B cell (primary cell): ENCODE measurements around the gene SYT6. TPM values are rescaled to one million over a fixed set of nuclear protein-coding genes. Genes with fewer than 3 reads are reported as not detected.

Experiments used
- ATAC-seq: fragments of 200-7000 bp; cut with Tn5 transposase; one replicate; pipeline ENCODE4 v1.10.0; 2021; ENCODE audit warnings: low read depth, mild to moderate bottlenecking, moderate number of reproducible peaks, moderate library complexity
- CTCF ChIA-PET: fragments of 350-600 bp; sonication (Branson Sonifier 250); formaldehyde crosslinking; loops from one replicate; lab custom pipeline; 2021; ENCODE audit warnings: antibody characterized with exemption, inconsistent platforms; lab: Charles Lee
- POLR2A ChIA-PET: fragments of 350-600 bp; sonication (Branson Sonifier 250); formaldehyde crosslinking; loops from one replicate; lab custom pipeline; 2021; ENCODE audit warnings: antibody characterized with exemption; lab: Charles Lee
- DNase-seq: peaks from one replicate; pipeline ENCODE4 v3.0.0; 2013
- H2AFZ ChIP-seq: 2 replicates; pipeline ENCODE4 v1.6.1; 2012; ENCODE audit warnings: mild to moderate bottlenecking, low read depth, low read length; ENCODE audit not compliant: insufficient read depth, poor library complexity, severe bottlenecking
- H3K27ac ChIP-seq, 2 donors: 1 replicate in 1 of 2; 2 replicates in 1 of 2; pipeline ENCODE4 v1.5.1; 2012 to 2013; ENCODE audit warnings: low read length in 2 of 2, mild to moderate bottlenecking in 2 of 2, moderate library complexity in 1 of 2
- H3K27me3 ChIP-seq, 4 experiments: fragments of 200-600 bp in 1 of 4; sonication (generic) in 1 of 4; replicated peaks in 1 of 4; 1 replicate in 2 of 4; 2 replicates in 2 of 4; pipeline versions ENCODE4 v1.6.1 to v1.7.0; 2013 to 2016; ENCODE audit warnings: low read length in 3 of 4, mild to moderate bottlenecking in 2 of 4, mixed read lengths in 1 of 4, moderate library complexity in 1 of 4; ENCODE audit not compliant: insufficient read depth in 4 of 4, control insufficient read depth in 3 of 4; ENCODE audit errors: control extremely low read depth in 1 of 4
- H3K36me3 ChIP-seq, 2 experiments: replicated peaks in 1 of 2; 1 replicate in 1 of 2; 2 replicates in 1 of 2; pipeline versions ENCODE4 v1.6.1 to v1.7.1; 2013; ENCODE audit warnings: low read length in 1 of 2; ENCODE audit not compliant: insufficient read depth in 2 of 2, control insufficient read depth in 1 of 2; ENCODE audit errors: control extremely low read depth in 1 of 2, extremely low read depth in 1 of 2
- H3K4me1 ChIP-seq, 2 donors: fragments of 200-600 bp in 1 of 2; sonication (generic) in 1 of 2; 1 replicate in 1 of 2; 2 replicates in 1 of 2; pipeline versions ENCODE4 v1.5.1 to v1.6.1; 2013 to 2017; ENCODE audit warnings: low read length in 2 of 2; ENCODE audit not compliant: control insufficient read depth in 2 of 2, insufficient read depth in 2 of 2
- H3K4me2 ChIP-seq: replicated peaks from 2 replicates; pipeline ENCODE3; 2012; ENCODE audit warnings: mild to moderate bottlenecking, low read depth, low read length; ENCODE audit not compliant: poor library complexity, severe bottlenecking
- H3K4me3 ChIP-seq, 5 experiments: fragments of 200-600 bp in 1 of 5; sonication (generic) in 1 of 5; 1 replicate in 3 of 5; 2 replicates in 2 of 5; pipeline versions ENCODE4 v1.5.1 to v1.7.0; 2011 to 2016; ENCODE audit warnings: low read length in 4 of 5, mild to moderate bottlenecking in 4 of 5, low read depth in 2 of 5, control low read depth in 1 of 5, moderate library complexity in 1 of 5; ENCODE audit not compliant: insufficient read depth in 1 of 5; ENCODE audit errors: control extremely low read depth in 1 of 5, extremely low read depth in 1 of 5
- H3K79me2 ChIP-seq: fragments of 200-600 bp; sonication (generic); one replicate; pipeline ENCODE4 v1.6.0; 2016; ENCODE audit warnings: low read length; ENCODE audit not compliant: control insufficient read depth, insufficient read depth
- H3K9ac ChIP-seq: fragments of 200-600 bp; sonication (generic); 2 replicates; pipeline ENCODE4 v1.6.1; 2017; ENCODE audit warnings: mild to moderate bottlenecking, low read length, moderate library complexity
- H3K9me3 ChIP-seq, 3 donors: one replicate each; pipeline versions ENCODE4 v1.6.1 to v1.7.1; 2013; ENCODE audit warnings: low read length in 2 of 3; ENCODE audit not compliant: control insufficient read depth in 2 of 3, insufficient read depth in 1 of 3; ENCODE audit errors: control extremely low read depth in 1 of 3
- H4K20me1 ChIP-seq: 2 replicates; pipeline ENCODE4 v1.6.0; 2012; ENCODE audit warnings: mild to moderate bottlenecking, low read length; ENCODE audit not compliant: insufficient read depth, control insufficient read depth, poor library complexity, severe bottlenecking
- H3K27ac Mint-ChIP-seq: one replicate; pipeline ENCODE4 v1.8.0; 2021; ENCODE audit warnings: mixed read lengths
- H3K27me3 Mint-ChIP-seq: one replicate; pipeline ENCODE4 v1.8.0; 2021; ENCODE audit warnings: mixed read lengths
- H3K4me1 Mint-ChIP-seq: one replicate; pipeline ENCODE4 v1.8.0; 2021; ENCODE audit warnings: mixed read lengths
- H3K4me3 Mint-ChIP-seq: one replicate; pipeline ENCODE4 v1.8.0; 2021; ENCODE audit warnings: mixed read lengths
- H3K9me3 Mint-ChIP-seq: one replicate; pipeline ENCODE4 v1.8.0; 2022; ENCODE audit warnings: mixed read lengths; ENCODE audit not compliant: insufficient read depth
- EZH2 ChIP-seq: IDR thresholded peaks from 2 replicates; pipeline ENCODE4 v1.6.1; 2012; ENCODE audit warnings: borderline replicate concordance, low read depth, mild to moderate bottlenecking, moderate library complexity, low read length; ENCODE audit not compliant: insufficient read depth, poor library complexity, severe bottlenecking
- WGBS: methylation state at CpG from one replicate; pipeline ENCODE4 v1.1.5; 2013; ENCODE audit warnings: missing lambda C conversion rate; ENCODE audit not compliant: insufficient coverage; 5-methylcytosine and 5-hydroxymethylcytosine counted together
- intact Hi-C: fragments of 100-400 bp; cut with micrococcal nuclease; formaldehyde crosslinking; loops from one replicate; pipeline ENCODE4 v1.10.0; 2022
- polyA plus RNA-seq: library from polyadenylated mRNA; depleted of rRNA; stranded (reverse); fragments of >200 nt; gene quantifications from 2 replicates; pipeline ENCODE4 v1.2.3, GENCODE V29; 2012
- total RNA-seq, 2 donors: library from RNA; stranded (reverse); fragments of 120-200 nt in 1 of 2; gene quantifications; 1 replicate in 1 of 2; 2 replicates in 1 of 2; pipeline versions ENCODE4 v1.2.3 to v1.2.4, GENCODE V29; 2013 to 2022
- TF ChIP-seq, protein P1 (sequence below): fragments of 200-600 bp; IDR thresholded peaks from one replicate; pipeline ENCODE4 v1.8.0; 2022; ENCODE audit warnings: antibody characterized with exemption, mild to moderate bottlenecking

The SYT6 gene
- total and polyA plus RNA-seq, 2 donors (not counting 1 experiment from before 2014, with no cell fraction given) = not detected

DNA sequence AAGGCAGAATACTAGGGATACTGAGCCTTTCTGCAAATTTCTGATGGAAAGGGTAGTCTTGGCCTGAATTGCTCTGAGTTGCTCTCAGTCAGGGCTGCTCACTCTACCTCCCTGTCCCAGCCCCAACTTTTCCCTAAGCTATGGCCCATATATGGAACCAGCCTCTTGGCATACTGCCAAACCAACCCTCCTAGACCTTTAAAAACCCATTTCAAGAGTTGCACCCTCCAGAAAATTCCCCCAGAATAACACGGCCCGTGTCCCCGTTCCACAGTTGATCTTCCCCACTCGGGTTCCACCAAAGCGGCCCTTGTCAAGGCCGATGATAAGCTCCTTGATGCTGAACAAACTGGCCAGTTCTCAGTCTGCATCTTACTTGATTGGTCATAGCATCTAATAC is 25.4 kb downstream of the SYT6 start:
- Histone ChIP-seq H3K9me3 (no peaks in the 10 kb centered on the region), H3K36me3 (no peaks in the 10 kb centered on the region), H3K79me2 (no peaks in the 10 kb centered on the region), H3K4me3 (no peak overlapping the region), H3K4me2 (no peak overlapping the region), H3K9ac (no peak overlapping the region), H4K20me1 (no peaks in the 10 kb centered on the region), H3K27me3 (peaks cover 0 to 1% (median 0%) of the 10 kb centered on the region in 4 experiments), H2AFZ (no peak overlapping the region), H3K4me1 (no peaks in the 10 kb centered on the region), H3K27ac (no peak overlapping the region)
- DNase-seq (no peak), ATAC-seq (no peak)
- intact Hi-C loops = no loop called here
- no peak for TF ChIP-seq EZH2
- TF ChIP-seq, protein P1, sequence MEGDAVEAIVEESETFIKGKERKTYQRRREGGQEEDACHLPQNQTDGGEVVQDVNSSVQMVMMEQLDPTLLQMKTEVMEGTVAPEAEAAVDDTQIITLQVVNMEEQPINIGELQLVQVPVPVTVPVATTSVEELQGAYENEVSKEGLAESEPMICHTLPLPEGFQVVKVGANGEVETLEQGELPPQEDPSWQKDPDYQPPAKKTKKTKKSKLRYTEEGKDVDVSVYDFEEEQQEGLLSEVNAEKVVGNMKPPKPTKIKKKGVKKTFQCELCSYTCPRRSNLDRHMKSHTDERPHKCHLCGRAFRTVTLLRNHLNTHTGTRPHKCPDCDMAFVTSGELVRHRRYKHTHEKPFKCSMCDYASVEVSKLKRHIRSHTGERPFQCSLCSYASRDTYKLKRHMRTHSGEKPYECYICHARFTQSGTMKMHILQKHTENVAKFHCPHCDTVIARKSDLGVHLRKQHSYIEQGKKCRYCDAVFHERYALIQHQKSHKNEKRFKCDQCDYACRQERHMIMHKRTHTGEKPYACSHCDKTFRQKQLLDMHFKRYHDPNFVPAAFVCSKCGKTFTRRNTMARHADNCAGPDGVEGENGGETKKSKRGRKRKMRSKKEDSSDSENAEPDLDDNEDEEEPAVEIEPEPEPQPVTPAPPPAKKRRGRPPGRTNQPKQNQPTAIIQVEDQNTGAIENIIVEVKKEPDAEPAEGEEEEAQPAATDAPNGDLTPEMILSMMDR = no peak
- no peak overlapping the region for H3K4me3 Mint-ChIP-seq
- no peak overlapping the region for H3K27ac Mint-ChIP-seq
- no peaks in the 10 kb centered on the region for H3K9me3 Mint-ChIP-seq
- WGBS = 97% methylated on average over 6 of the region's 6 CpGs
- H3K27me3 Mint-ChIP-seq = peaks cover 31% of the 10 kb centered on the region
- ChIA-PET POLR2A (no interaction called here), CTCF (no interaction called here)
- no peaks in the 10 kb centered on the region for H3K4me1 Mint-ChIP-seq

DNA sequence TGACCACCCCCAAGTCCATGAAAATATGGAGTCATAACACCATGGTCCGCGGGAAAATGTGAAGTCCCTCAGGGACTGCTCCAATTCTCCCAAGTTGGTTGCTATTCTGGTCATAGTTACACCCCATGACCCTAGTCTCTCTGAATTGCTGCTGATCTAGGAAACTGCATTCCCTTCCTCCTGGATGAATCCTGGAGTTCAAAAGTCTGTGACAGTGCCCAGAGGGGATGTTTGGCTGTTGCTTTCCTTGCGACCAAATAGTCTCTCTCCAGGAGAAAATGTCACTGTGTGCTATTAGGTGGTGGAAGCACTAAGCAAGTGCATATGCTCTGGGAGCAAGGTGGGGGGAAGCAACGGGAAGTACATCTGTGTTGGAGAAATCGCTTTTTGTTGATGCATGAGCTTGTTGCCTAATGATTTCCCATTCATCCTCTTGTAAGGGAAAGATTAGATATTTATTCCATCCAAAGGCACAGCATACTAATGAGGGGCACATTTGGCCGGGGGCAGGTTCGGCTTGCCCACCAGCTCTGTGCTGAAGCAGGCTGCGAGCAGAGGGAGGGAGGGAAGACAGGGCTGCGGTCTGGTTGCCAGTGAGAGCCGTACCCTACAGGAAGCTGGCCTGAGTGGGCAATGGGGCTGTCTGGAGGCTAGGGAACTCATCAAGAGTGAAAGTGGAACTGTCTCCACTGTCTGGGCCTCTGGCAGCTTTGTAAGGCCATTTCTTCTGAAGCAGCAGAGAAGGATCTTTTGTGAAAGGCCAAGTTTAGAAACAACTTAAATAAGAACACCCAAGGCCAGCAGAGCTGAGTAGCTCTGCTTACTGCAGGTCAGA is 27.2 kb downstream of the SYT6 start:
- H3K9me3 ChIP-seq = no peaks in the 10 kb centered on the region
- Mint-ChIP-seq H3K27ac (no peak overlapping the region), H3K9me3 (no peaks in the 10 kb centered on the region), H3K4me3 (no peak overlapping the region), H3K4me1 (no peaks in the 10 kb centered on the region), H3K27me3 (peaks cover 26% of the 10 kb centered on the region)
- ChIA-PET CTCF (no interaction called here), POLR2A (no interaction called here)
- no peak overlapping the region for H3K27ac ChIP-seq
- peaks cover 0 to 2% (median 0%) of the 10 kb centered on the region in 4 experiments for H3K27me3 ChIP-seq
- DNase-seq (no peak), ATAC-seq (no peak)
- intact Hi-C loops = no loop called here
- H4K20me1 ChIP-seq = no peaks in the 10 kb centered on the region
- H3K4me3 ChIP-seq = no peak overlapping the region
- H3K79me2 ChIP-seq = no peaks in the 10 kb centered on the region
- no peaks in the 10 kb centered on the region for H3K4me1 ChIP-seq
- H3K9ac ChIP-seq = no peak overlapping the region
- TF ChIP-seq, protein P1 = no peak
- no peak for TF ChIP-seq EZH2
- H2AFZ ChIP-seq = peak overlapping the region; percentile 15
- H3K36me3 ChIP-seq = no peaks in the 10 kb centered on the region
- 56% methylated on average over 5 of the region's 10 CpGs for WGBS
- H3K4me2 ChIP-seq = no peak overlapping the region
